ENCODE measurements around the gene FOLR2. TPM values are rescaled to one million over a fixed set of nuclear protein-coding genes. Genes with fewer than 3 reads are reported as not detected.
"Not testable (repeated sequence)": the region's sequence is repeated elsewhere in the genome, so short reads cannot be mapped to it uniquely, and the experiment has no call there.

FOLR2 gene
- total and polyA plus RNA-seq, 2 experiments from 2014 or later: not detected

- H3K4me1 ChIP-seq (ENCODE audit: insufficient read depth): no peaks in the 10 kb centered on the region
- no peak overlapping the region for H2AFZ ChIP-seq
- no peak overlapping the region for H3K27ac ChIP-seq
- H3K9ac ChIP-seq: no peak overlapping the region
- no peak for DNase-seq
- H3K4me2 ChIP-seq (ENCODE audit: unreplicated experiment): no peak overlapping the region
- WGBS, 2 experiments (ENCODE audit: low coverage in 1 of 2, low lambda C conversion rate in 2 of 2, missing lambda C conversion rate in 2 of 2): 73 to 81% methylated on average over 12 of the region's 12 CpGs
- H3K27me3 ChIP-seq (replicated peaks; ENCODE audit: insufficient read depth): no peaks in the 10 kb centered on the region; the same call in 1 of the 2 replicates
- H3K9me3 ChIP-seq (ENCODE audit: low read depth): no peaks in the 10 kb centered on the region
- no peaks in the 10 kb centered on the region for H4K20me1 ChIP-seq (ENCODE audit: insufficient read depth)
- H3K9me2 ChIP-seq (ENCODE audit: insufficient read depth): no peaks in the 10 kb centered on the region
- H3K79me2 ChIP-seq (ENCODE audit: insufficient read depth): no peaks in the 10 kb centered on the region
- no peaks in the 10 kb centered on the region for H3F3A ChIP-seq (ENCODE audit: insufficient read depth)
- TF ChIP-seq EZH2 (IDR thresholded peaks at IDR 0.05; ENCODE audit: insufficient read depth, poor library complexity, severe bottlenecking): no peak
- TF ChIP-seq EZH2phosphoT487 (IDR thresholded peaks at IDR 0.05; ENCODE audit: insufficient read depth, low read depth): no peak
- in situ Hi-C loops (cut with MboI): no loop called here
- no peaks in the 10 kb centered on the region for H3K36me3 ChIP-seq (ENCODE audit: low read depth)
- no peak overlapping the region for H3K4me3 ChIP-seq
These were observed 20.9 kb upstream of the FOLR2 start for GRCh38 chr11:72195518-72196270.

DNA sequence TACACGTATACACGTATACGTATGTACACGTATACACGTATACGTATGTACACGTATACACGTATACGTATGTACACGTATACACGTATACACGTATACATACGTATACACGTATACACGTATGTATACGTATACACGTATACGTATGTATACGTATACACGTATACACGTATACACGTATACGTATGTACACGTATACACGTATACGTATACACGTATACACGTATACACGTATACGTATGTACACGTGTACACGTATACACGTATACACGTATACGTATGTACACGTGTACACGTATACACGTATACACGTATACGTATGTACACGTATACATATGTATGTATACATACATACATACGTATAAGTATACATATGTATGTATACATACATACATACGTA, 15.1 kb upstream of the FOLR2 start:
- H3K4me1 ChIP-seq (ENCODE audit: insufficient read depth): not testable (repeated sequence)

GRCh38 chr11:72202571-72202970, 14.0 kb upstream of the FOLR2 start:
- WGBS, 2 experiments (ENCODE audit: low coverage in 1 of 2, low lambda C conversion rate in 2 of 2, missing lambda C conversion rate in 2 of 2): 88 to 90% methylated on average over 6 of the region's 6 CpGs
- H3K4me1 ChIP-seq (ENCODE audit: insufficient read depth): no peaks in the 10 kb centered on the region
- no peaks in the 10 kb centered on the region for H3K79me2 ChIP-seq (ENCODE audit: insufficient read depth)
- H3K9ac ChIP-seq: no peak overlapping the region
- H2AFZ ChIP-seq: no peak overlapping the region
- H3K27me3 ChIP-seq (replicated peaks; ENCODE audit: insufficient read depth): no peaks in the 10 kb centered on the region
- no peaks in the 10 kb centered on the region for H3K36me3 ChIP-seq (ENCODE audit: low read depth)
- H3K4me3 ChIP-seq: no peak overlapping the region
- H3K4me2 ChIP-seq (ENCODE audit: unreplicated experiment): no peak overlapping the region
- in situ Hi-C loops (cut with MboI): no loop called here
- no peak overlapping the region for H3K27ac ChIP-seq
- H3F3A ChIP-seq (ENCODE audit: insufficient read depth): no peaks in the 10 kb centered on the region
- H3K9me2 ChIP-seq (ENCODE audit: insufficient read depth): no peaks in the 10 kb centered on the region
- H3K9me3 ChIP-seq (ENCODE audit: low read depth): no peaks in the 10 kb centered on the region
- no peak for TF ChIP-seq EZH2 (IDR thresholded peaks at IDR 0.05; ENCODE audit: insufficient read depth, poor library complexity, severe bottlenecking)
- TF ChIP-seq EZH2phosphoT487 (IDR thresholded peaks at IDR 0.05; ENCODE audit: insufficient read depth, low read depth): no peak
- no peak for DNase-seq
- no peaks in the 10 kb centered on the region for H4K20me1 ChIP-seq (ENCODE audit: insufficient read depth)

More for the DNA sequence above, 15.1 kb upstream of the FOLR2 start:
- H3K27me3 ChIP-seq (replicated peaks; ENCODE audit: insufficient read depth); H4K20me1 ChIP-seq (ENCODE audit: insufficient read depth); H2AFZ ChIP-seq; H3K79me2 ChIP-seq (ENCODE audit: insufficient read depth); H3K9ac ChIP-seq; H3K27ac ChIP-seq; H3K9me3 ChIP-seq (ENCODE audit: low read depth); H3K4me3 ChIP-seq; H3K9me2 ChIP-seq (ENCODE audit: insufficient read depth); in situ Hi-C loops (cut with MboI); H3K4me2 ChIP-seq (ENCODE audit: unreplicated experiment); DNase-seq; H3K36me3 ChIP-seq (ENCODE audit: low read depth); H3F3A ChIP-seq (ENCODE audit: insufficient read depth): not testable (repeated sequence)
- 94 to 97% methylated on average over 8 to 43 of the region's 43 CpGs for WGBS, 2 experiments (ENCODE audit: low coverage in 1 of 2, low lambda C conversion rate in 2 of 2, missing lambda C conversion rate in 2 of 2)

- in situ Hi-C loops (cut with MboI): no loop called here
- 47 to 50% methylated on average over 2 of the region's 2 CpGs for WGBS, 2 experiments (ENCODE audit: low coverage in 1 of 2, low lambda C conversion rate in 2 of 2, missing lambda C conversion rate in 2 of 2)
These were observed 13.4 kb upstream of the FOLR2 start for GRCh38 chr11:72203163-72203562.

DNA sequence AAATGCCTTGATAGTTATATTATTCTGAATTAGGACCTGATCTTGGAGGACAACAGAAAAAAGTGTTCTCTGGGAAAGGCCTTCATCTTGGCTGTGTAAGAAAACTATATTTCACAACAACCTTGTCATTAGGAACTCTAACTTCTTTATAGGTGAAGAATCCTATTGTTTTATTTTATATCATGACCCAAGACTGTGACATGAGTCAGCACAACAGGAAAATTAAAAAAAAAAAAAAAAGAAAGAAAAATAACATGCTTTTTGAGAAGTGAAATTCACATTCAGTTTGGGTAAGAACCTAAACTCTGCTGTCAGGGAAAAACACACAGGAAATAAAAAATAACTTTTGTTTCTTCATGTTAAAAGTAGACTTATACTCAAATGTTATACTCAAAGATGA, 11.7 kb upstream of the FOLR2 start:
- no peaks in the 10 kb centered on the region for H3K4me1 ChIP-seq (ENCODE audit: insufficient read depth)
- H3K27me3 ChIP-seq (replicated peaks; ENCODE audit: insufficient read depth): no peaks in the 10 kb centered on the region
- no peaks in the 10 kb centered on the region for H3K36me3 ChIP-seq (ENCODE audit: low read depth)
- H3K9me2 ChIP-seq (ENCODE audit: insufficient read depth): no peaks in the 10 kb centered on the region
- H4K20me1 ChIP-seq (ENCODE audit: insufficient read depth): no peaks in the 10 kb centered on the region
- H3K4me2 ChIP-seq (ENCODE audit: unreplicated experiment): no peak overlapping the region
- DNase-seq: no peak
- H2AFZ ChIP-seq: no peak overlapping the region
- TF ChIP-seq EZH2 (IDR thresholded peaks at IDR 0.05; ENCODE audit: insufficient read depth, poor library complexity, severe bottlenecking) (no peak), EZH2phosphoT487 (IDR thresholded peaks at IDR 0.05; ENCODE audit: insufficient read depth, low read depth) (no peak)
- H3K9me3 ChIP-seq (ENCODE audit: low read depth): no peaks in the 10 kb centered on the region
- H3K27ac ChIP-seq: no peak overlapping the region
- no peak overlapping the region for H3K9ac ChIP-seq
- H3F3A ChIP-seq (ENCODE audit: insufficient read depth): no peaks in the 10 kb centered on the region
- in situ Hi-C loops (cut with MboI): no loop called here
- no peaks in the 10 kb centered on the region for H3K79me2 ChIP-seq (ENCODE audit: insufficient read depth)
- no peak overlapping the region for H3K4me3 ChIP-seq

More at GRCh38 chr11:72203163-72203562, 13.4 kb upstream of the FOLR2 start:
- Histone ChIP-seq H3K79me2 (ENCODE audit: insufficient read depth) (no peaks in the 10 kb centered on the region), H3K9me3 (ENCODE audit: low read depth) (no peaks in the 10 kb centered on the region), H3K4me2 (ENCODE audit: unreplicated experiment) (no peak overlapping the region), H2AFZ (no peak overlapping the region), H3K9ac (no peak overlapping the region), H3K9me2 (ENCODE audit: insufficient read depth) (no peaks in the 10 kb centered on the region), H3K4me1 (ENCODE audit: insufficient read depth) (no peaks in the 10 kb centered on the region), H3K4me3 (no peak overlapping the region), H3K36me3 (ENCODE audit: low read depth) (no peaks in the 10 kb centered on the region), H4K20me1 (ENCODE audit: insufficient read depth) (no peaks in the 10 kb centered on the region), H3K27ac (no peak overlapping the region), H3K27me3 (replicated peaks; ENCODE audit: insufficient read depth) (no peaks in the 10 kb centered on the region), H3F3A (ENCODE audit: insufficient read depth) (no peaks in the 10 kb centered on the region)
- no peak for DNase-seq
- TF ChIP-seq EZH2 (IDR thresholded peaks at IDR 0.05; ENCODE audit: insufficient read depth, poor library complexity, severe bottlenecking): no peak
- no peak for TF ChIP-seq EZH2phosphoT487 (IDR thresholded peaks at IDR 0.05; ENCODE audit: insufficient read depth, low read depth)

DNA sequence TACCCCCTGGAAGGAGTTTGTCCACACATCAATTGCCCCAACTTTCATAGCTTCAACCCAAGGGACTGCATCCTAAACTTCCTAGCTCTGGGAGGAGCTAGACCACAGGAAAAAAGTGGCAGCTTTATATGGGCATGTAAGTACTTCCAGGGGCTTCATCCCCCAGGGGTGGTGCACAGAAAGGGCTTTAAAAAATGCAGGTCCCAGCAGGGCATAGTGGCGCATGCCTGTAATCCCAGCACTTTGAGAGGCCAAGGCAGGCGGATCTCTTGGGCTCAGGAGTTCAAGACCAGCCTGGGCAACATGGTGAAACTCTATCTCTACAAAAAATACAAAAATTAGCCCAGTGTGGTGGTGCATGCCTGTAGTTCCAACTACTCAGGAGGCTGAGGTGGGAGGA, 9.8 kb upstream of the FOLR2 start:
- H3K4me2 ChIP-seq (ENCODE audit: unreplicated experiment); in situ Hi-C loops (cut with MboI); H3K9me2 ChIP-seq (ENCODE audit: insufficient read depth); H3K4me1 ChIP-seq (ENCODE audit: insufficient read depth); H3K9ac ChIP-seq; DNase-seq; H3F3A ChIP-seq (ENCODE audit: insufficient read depth); H3K27me3 ChIP-seq (replicated peaks; ENCODE audit: insufficient read depth); H2AFZ ChIP-seq; H3K4me3 ChIP-seq; H3K27ac ChIP-seq; H3K36me3 ChIP-seq (ENCODE audit: low read depth); H3K79me2 ChIP-seq (ENCODE audit: insufficient read depth); H3K9me3 ChIP-seq (ENCODE audit: low read depth); H4K20me1 ChIP-seq (ENCODE audit: insufficient read depth): not testable (repeated sequence)
- 34 to 47% methylated on average over 2 of the region's 2 CpGs for WGBS, 2 experiments (ENCODE audit: low coverage in 1 of 2, low lambda C conversion rate in 2 of 2, missing lambda C conversion rate in 2 of 2)
